T-helper 1 cell (primary cell): ENCODE measurements around the gene PXN.
A peak's percentile ranks its signal among the peaks of the same experiment; 100 is the strongest.
"Not testable (repeated sequence)": the region's sequence is repeated elsewhere in the genome, so short reads cannot be mapped to it uniquely, and the experiment has no call there.

Experiments
- DNase-seq, 5 donors: peaks; one replicate each; pipeline ENCODE4 v3.0.0-alpha.2; 2012 to 2020

Gene PXN

DNA sequence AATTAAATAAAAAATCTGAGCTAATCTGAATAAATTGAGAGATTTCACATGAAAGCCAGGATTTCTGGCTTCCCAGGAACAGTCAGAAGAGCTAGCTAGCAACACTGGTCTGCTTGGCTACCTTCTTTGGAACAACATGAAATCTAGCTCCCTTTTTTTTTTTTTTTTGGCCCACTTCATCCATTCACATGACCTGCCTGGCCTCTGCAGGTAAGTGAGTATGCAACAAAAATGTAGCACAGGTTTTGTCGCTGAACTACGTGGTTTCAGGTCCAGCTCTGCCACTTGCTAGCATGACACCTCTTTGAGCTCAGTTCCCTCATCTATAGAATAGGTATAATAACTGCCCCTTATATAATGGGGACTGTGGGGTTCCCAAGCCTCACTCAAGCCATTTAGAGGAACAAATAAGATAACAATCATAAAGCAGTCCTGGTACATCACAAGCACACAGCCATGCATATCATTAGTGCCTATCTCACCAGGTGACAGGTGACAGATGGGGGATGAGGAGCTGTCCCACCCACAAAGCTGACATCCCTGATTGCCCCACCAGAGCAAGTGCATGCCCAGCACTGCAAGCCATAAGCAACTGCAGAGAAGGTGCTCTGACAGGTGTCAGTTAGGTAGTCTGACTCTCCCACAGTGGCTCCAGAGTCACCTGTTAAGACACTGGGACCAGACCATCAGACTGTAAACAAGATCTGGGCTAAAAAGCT, 25.6 kb downstream of the PXN start:
- DNase-seq, result no peak

GRCh38 chr12:120238839-120239445, 26.6 kb downstream of the PXN start:
- DNase-seq, result no peak

DNA sequence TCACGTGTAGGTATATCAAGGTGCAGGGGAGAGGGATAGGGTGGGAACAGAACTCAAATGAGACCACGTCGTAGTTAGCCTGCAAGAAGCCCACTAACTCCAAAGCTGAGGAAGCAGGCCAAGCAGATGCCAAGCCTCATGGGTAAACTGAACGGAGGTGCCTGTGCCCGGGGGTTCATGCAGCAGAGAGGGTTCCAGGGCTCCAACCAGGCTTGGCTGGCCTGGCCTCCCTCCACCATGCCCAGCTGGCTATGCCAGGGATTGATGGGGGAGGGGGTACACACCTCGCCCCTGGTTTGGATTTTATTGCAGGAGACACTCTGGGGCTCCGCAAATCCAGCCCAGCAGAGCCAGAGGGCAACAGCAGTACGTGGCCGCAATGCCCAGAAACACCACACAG, 27.3 kb downstream of the PXN start:
- DNase-seq, result no peak

GRCh38 chr12:120237360-120238171, 28.0 kb downstream of the PXN start:
- no peak for DNase-seq

DNA sequence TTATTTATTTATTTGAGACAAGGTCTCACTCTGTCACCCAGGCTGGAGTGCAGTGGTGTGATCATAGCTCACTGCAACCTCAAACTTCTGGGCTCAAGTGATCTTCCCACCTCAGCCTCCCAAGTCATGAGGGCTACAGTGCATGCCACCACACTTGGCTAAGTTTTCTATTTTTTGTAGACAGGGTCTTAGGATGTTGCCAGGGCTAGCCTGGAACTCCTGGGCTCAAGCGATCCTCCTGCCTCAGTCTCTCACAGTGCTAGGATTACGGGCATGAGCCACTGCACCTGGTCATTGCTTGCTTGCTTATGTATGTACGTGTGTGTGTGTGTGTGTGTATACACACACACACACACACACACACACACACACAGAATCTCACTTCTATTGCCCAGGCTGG, 28.7 kb downstream of the PXN start:
- not testable (repeated sequence) for DNase-seq

- no peak for DNase-seq
Measured at GRCh38 chr12:120235369-120236323, 29.9 kb downstream of the PXN start.

DNA sequence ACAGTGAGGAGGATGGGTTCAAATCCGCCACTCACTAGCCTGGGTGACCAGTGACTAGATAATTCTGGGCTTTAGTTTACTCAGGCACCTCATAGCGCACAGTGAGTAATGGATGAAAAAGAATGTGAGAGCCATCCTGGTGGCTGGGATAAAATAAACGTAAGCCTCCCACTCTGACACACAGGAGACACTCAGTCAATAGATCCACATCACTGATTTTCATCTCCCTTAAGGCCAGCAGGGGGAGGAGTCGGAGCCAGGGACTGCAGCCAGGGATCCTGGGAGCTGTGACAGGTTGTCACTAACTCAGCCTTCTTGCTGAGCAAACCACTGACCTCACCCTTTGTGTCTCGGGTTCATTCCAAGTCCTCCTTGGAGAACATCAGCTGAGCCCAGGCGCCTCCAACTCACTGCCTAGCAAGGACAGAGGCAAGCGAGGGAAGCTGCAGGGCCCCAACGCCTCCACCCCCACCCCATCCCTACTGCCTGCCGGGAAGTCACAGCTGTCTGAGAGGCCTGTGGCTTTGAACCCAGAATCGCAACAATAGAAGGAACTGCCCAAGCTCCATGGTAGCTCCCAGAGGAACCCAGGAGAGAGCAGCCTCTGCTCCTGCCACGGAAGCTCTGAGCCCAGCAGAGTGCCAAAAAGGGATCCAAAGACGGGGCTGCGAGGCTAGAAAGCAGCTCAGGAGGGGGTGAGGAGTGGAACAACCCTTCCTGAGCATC, 30.7 kb downstream of the PXN start:
- no peak for DNase-seq

DNA sequence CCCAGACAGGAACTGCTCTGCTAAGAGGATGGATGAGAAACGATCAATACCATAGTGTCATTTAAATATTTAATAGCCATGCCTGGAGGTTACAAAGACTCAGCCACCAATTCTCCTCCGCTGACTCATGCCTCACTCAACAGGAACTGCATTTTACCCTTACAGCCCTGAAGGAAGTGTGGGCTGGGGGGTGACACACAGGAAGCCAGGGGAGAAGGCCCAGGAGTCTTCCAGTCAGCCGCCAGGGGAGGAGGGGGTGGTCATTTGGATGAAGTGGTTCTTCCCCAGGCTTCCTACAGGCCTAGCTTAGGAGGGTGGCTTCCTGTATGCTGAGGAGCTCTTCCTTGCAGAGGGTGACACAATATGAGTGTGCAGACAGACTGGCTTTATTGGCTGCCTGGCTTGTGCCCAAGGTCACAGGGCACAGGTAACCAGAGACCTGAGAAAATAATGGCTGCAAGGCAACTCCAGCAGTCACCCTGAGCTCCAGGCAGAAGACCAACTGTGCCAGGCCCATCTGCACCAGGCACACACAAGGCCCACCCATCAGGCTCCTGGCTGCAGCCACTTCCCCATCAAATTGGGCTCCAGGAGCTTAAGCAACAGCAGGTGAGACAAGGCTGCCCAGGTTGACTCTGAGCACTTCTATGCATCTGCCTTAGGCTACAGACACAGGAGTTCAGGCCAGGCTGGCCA, 34.1 kb downstream of the PXN start:
- DNase-seq, result peak in 4 of 5 donors; percentile 49 to 85 (median 53)

- DNase-seq, result no peak
Measured at GRCh38 chr12:120230974-120231315, 34.6 kb downstream of the PXN start.

DNA sequence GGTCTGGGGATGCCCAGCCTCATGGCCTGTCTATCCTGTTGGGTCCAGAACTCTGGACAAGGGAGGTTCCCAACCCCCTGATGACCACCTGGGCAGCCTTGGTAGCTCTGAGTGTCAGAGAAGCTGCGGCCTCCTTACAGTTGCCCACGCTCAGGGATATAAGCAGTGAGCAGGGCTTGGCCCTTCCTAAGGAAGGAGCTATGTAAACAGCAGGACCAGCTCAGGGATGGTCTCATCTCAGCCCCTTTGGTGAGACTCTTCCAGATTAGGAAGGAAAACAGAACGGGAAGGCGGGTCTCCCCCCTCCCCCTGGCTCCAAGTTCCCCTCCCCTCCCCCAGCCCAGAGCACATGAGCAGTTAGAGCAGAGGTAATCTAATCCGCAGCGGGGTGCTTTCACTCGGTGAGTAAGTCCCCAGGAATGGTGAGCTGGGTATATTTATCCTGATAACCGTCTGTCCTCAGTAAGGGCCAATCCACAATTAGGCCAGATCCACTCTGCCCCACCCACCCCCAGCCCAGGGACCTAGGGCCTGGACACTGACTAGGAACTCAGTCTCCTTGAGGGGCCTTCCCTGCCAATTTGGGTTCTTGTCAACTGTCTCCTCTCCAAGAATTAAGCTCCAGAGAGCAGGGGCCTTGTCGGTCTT, 35.1 kb downstream of the PXN start:
- no peak for DNase-seq

- no peak for DNase-seq
Measured at GRCh38 chr12:120229487-120230325, 35.8 kb downstream of the PXN start.

- DNase-seq, result no peak
Measured at GRCh38 chr12:120229071-120229486, 36.5 kb downstream of the PXN start.

- peak; percentile 71 to 89 (median 80) for DNase-seq
Measured at GRCh38 chr12:120228291-120229070, 37.0 kb downstream of the PXN start.

- no peak for DNase-seq
Measured at GRCh38 chr12:120228041-120228290, 37.6 kb downstream of the PXN start.

- DNase-seq, result no peak
Measured at GRCh38 chr12:120227233-120228040, 38.1 kb downstream of the PXN start.

- peak in 1 of 5 donors; percentile 20 for DNase-seq
Measured at GRCh38 chr12:120225852-120226640, 39.5 kb downstream of the PXN start.

DNA sequence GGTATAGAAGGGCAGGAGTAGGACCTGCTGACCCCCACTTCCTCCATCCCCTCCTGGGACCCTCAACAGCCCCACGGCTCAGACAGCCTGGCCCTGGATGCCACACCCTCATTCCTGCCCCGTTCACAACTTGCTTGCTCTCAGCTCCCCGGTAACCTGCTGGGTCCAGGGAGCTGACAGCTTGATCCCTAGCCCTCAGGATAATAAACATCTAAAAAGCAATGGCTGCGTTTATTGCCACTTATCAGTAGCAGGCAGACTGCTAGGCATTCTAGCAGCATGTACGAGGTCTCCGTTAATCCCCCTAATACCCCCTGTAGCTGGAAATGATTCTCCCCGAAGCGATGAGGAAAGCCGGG, 40.4 kb downstream of the PXN start:
- no peak for DNase-seq
